ENCODE measurements around the gene NOP9.

Gene NOP9

GRCh38 chr14:24259282-24260025 is 40.2 kb upstream of the NOP9 start:
- H3K4me3 ChIP-seq (ENCODE audit: low read length): peak overlapping the region; percentile 55
- no peak for TF ChIP-seq CTCF (IDR thresholded peaks at IDR 0.05; ENCODE audit: insufficient read depth, low read depth, low read length, missing control alignments)
- peak; percentile 46 for DNase-seq (ENCODE audit: low read depth)

DNA sequence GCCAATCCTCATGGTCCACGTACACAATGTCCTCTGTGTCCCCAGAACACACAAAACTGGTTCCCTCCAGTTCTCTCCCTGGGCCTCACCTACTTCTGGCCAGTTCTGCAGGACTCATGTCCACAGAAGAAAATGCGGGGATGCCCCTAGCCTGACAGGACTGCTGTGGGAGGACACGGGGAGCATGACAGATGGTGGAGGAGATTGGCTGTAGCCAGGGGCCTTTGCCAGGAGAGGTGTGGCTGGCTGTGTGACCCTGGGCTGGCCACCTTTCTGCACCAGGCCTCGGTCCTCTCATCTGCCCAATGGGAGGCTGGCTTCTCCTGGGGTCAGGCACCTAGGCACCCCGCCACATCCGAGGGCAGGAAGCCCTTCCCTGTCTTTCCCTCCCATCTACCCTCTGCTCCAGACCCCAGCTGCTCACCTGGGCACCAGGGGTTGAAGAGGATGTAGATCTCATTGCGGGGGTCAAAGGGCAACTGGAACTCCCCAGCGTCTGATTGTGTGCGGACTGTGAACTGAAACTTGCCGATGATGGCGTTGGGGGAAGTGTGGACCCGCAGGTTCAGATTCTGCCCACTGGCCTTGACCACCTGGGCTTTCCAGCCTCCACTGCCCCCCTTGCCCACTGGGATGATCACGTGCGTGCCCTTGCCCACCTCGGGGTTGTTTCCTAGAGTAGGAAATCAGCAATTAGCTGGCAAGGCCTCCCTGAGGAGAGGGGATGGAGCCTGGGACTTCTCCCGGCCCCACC is 39.4 kb upstream of the NOP9 start:
- peak overlapping the region; percentile 55 for H3K4me3 ChIP-seq (ENCODE audit: low read length)
- no peak for TF ChIP-seq CTCF (IDR thresholded peaks at IDR 0.05; ENCODE audit: insufficient read depth, low read depth, low read length, missing control alignments)
- no peak for DNase-seq (ENCODE audit: low read depth)

DNA sequence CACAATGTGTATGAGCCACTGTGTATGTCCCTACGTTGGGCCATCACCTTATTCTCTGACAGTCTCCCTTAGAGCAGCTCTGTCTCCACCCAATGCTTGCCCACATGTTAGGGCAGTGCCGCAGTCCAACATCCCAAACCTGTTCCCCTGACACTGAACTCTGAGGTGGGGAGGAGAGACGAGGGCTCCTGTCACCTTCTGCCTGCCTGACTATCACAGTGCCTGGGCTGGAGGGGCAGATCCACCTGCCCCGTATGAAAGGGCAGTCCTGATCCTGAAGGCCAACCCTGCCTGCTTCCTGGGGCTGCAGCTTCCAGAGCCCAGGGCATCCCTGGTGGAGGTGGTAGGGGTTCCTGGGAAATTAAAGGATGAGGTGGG is 38.9 kb upstream of the NOP9 start:
- DNase-seq (ENCODE audit: low read depth): no peak
- peak overlapping the region; percentile 55 for H3K4me3 ChIP-seq (ENCODE audit: low read length)
- TF ChIP-seq CTCF (IDR thresholded peaks at IDR 0.05; ENCODE audit: insufficient read depth, low read depth, low read length, missing control alignments): no peak

- DNase-seq (ENCODE audit: low read depth): no peak
- peak overlapping the region; percentile 55 for H3K4me3 ChIP-seq (ENCODE audit: low read length)
- TF ChIP-seq CTCF (IDR thresholded peaks at IDR 0.05; ENCODE audit: insufficient read depth, low read depth, low read length, missing control alignments): no peak
Observed at GRCh38 chr14:24261256-24261968, 38.2 kb upstream of the NOP9 start.

DNA sequence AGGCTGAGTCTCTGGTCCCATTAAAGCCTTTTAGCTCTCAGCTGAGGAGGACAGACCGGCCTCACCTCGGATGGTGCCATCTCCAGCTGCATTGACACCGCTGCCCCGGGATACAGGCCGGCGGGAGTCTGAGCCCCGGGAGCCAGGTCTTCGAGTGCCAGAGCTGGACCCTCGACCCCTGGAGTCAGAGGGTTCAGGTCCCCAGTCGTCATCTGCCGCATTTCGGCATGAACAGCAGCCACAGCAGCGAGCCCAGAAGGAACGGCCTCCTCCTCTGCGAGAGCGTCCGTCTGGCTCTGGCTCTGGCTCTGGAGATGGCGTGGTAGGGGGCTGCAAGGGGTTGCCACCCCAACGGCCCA is 37.7 kb upstream of the NOP9 start:
- TF ChIP-seq CTCF (IDR thresholded peaks at IDR 0.05; ENCODE audit: insufficient read depth, low read depth, low read length, missing control alignments): no peak
- H3K4me3 ChIP-seq (ENCODE audit: low read length): peak overlapping the region; percentile 55
- DNase-seq (ENCODE audit: low read depth): no peak

- peak within 1 kb of the TSS; percentile 55 for H3K4me3 ChIP-seq (ENCODE audit: low read length)
- no peak for TF ChIP-seq CTCF (IDR thresholded peaks at IDR 0.05; ENCODE audit: insufficient read depth, low read depth, low read length, missing control alignments)
- DNase-seq (ENCODE audit: low read depth): peak; percentile 41
Observed at GRCh38 chr14:24262821-24263733, 36.6 kb upstream of the NOP9 start, which contains the start of gene TGM1. TSS of gene TGM1 (minus strand) at chr14:24263177. CDS start at chr14:24262352, 825 bp downstream.

Data from epithelial cell of esophagus (primary cell).